Activated naive CD8-positive, alpha-beta T cell treated with anti-CD3 and anti-CD28 coated beads, Interleukin-2, amount 10 ng/mL, durations not matched to agents 7 days and 5 days (primary cell): ENCODE data around the gene PCDHB2. TPM values are rescaled to one million over a fixed set of nuclear protein-coding genes. Genes with fewer than 3 reads are reported as not detected.
A peak's percentile ranks its signal among the peaks of the same experiment; 100 is the strongest.
"Not testable (repeated sequence)": the region's sequence is repeated elsewhere in the genome, so short reads cannot be mapped to it uniquely, and the experiment has no call there.

Source experiments
- ATAC-seq: fragments of 150-1000 bp; cut with Tn5 transposase; one replicate; pipeline ENCODE4 v1.10.0; 2021; ENCODE audit warnings: low read depth, moderate library complexity
- POLR2A ChIA-PET: fragments of 350-600 bp; sonication (Branson Sonifier 250); formaldehyde crosslinking; loops from one replicate; lab custom pipeline; 2021; ENCODE audit warnings: antibody characterized with exemption; lab: Charles Lee
- DNase-seq: peaks from one replicate; pipeline ENCODE4 v3.0.0; 2021
- H3K27ac Mint-ChIP-seq: one replicate; pipeline ENCODE4 v1.8.0; 2022; ENCODE audit warnings: mild to moderate bottlenecking, mixed read lengths
- H3K27me3 Mint-ChIP-seq: one replicate; pipeline ENCODE4 v1.8.0; 2022; ENCODE audit warnings: mild to moderate bottlenecking, moderate library complexity, mixed read lengths
- H3K36me3 Mint-ChIP-seq: one replicate; pipeline ENCODE4 v1.8.0; 2021; ENCODE audit warnings: mild to moderate bottlenecking, mixed read lengths
- H3K4me1 Mint-ChIP-seq: one replicate; pipeline ENCODE4 v1.8.0; 2021; ENCODE audit warnings: mixed read lengths
- H3K4me3 Mint-ChIP-seq: one replicate; pipeline ENCODE4 v1.8.0; 2022; ENCODE audit warnings: mild to moderate bottlenecking, moderate library complexity, mixed read lengths
- H3K9me3 Mint-ChIP-seq: one replicate; pipeline ENCODE4 v1.8.0; 2021; ENCODE audit warnings: mixed read lengths
- total RNA-seq, 2 experiments: library from RNA; stranded (reverse); gene quantifications; one replicate each; pipeline ENCODE4 v1.2.3, GENCODE V29; 2021

Gene PCDHB2
- total RNA-seq = not detected

- H3K27ac Mint-ChIP-seq = no peak within 1 kb of the TSS
- no peaks in the 10 kb centered on the region for H3K36me3 Mint-ChIP-seq
- H3K4me3 Mint-ChIP-seq = no peak within 1 kb of the TSS
- DNase-seq = no peak
- no peak for ATAC-seq
- POLR2A ChIA-PET = no interaction called here
- peaks cover 13% of the 10 kb centered on the region for H3K27me3 Mint-ChIP-seq
- H3K9me3 Mint-ChIP-seq = peaks cover 13% of the 10 kb centered on the region
- H3K4me1 Mint-ChIP-seq = no peaks in the 10 kb centered on the region
These were observed at the start of gene PCDHB2 for GRCh38 chr5:141094481-141095262. PCDHB2 (plus strand) TSS chr5:141094615; CDS start chr5:141094791, 176 bp downstream.

- Mint-ChIP-seq H3K4me1 (no peaks in the 10 kb centered on the region), H3K9me3 (peaks cover 12% of the 10 kb centered on the region), H3K4me3 (peak within 1 kb of the TSS; percentile 33), H3K36me3 (no peaks in the 10 kb centered on the region), H3K27me3 (peaks cover 10% of the 10 kb centered on the region), H3K27ac (no peak within 1 kb of the TSS)
- POLR2A ChIA-PET = no interaction called here
- no peak for ATAC-seq
- no peak for DNase-seq
These were observed 43.5 kb upstream of the PCDHB2 start, which contains the start of gene PCDHB1 for GRCh38 chr5:141050622-141051520. PCDHB1 (plus strand) TSS chr5:141051374; CDS start chr5:141051471, 97 bp downstream.

- ATAC-seq (no peak), DNase-seq (no peak)
- H3K4me1 Mint-ChIP-seq = no peaks in the 10 kb centered on the region
- POLR2A ChIA-PET = no interaction called here
- peaks cover 7% of the 10 kb centered on the region for H3K27me3 Mint-ChIP-seq
- H3K36me3 Mint-ChIP-seq = no peaks in the 10 kb centered on the region
- H3K9me3 Mint-ChIP-seq = peaks cover 12% of the 10 kb centered on the region
- no peak overlapping the region for H3K27ac Mint-ChIP-seq
- H3K4me3 Mint-ChIP-seq = peak overlapping the region; percentile 33
These were observed 42.9 kb upstream of the PCDHB2 start for GRCh38 chr5:141051521-141051866.

- peaks cover 4% of the 10 kb centered on the region for H3K27me3 Mint-ChIP-seq
- H3K4me1 Mint-ChIP-seq = no peaks in the 10 kb centered on the region
- H3K4me3 Mint-ChIP-seq = no peak overlapping the region
- no peak for ATAC-seq
- POLR2A ChIA-PET = no interaction called here
- no peak for DNase-seq
- no peak overlapping the region for H3K27ac Mint-ChIP-seq
- peaks cover 3% of the 10 kb centered on the region for H3K9me3 Mint-ChIP-seq
- no peaks in the 10 kb centered on the region for H3K36me3 Mint-ChIP-seq
These were observed 16.6 kb upstream of the PCDHB2 start for GRCh38 chr5:141077826-141078225.

GRCh38 chr5:141082228-141082627 is 12.2 kb upstream of the PCDHB2 start:
- H3K4me1 Mint-ChIP-seq = no peaks in the 10 kb centered on the region
- DNase-seq (no peak), ATAC-seq (no peak)
- H3K9me3 Mint-ChIP-seq = no peaks in the 10 kb centered on the region
- POLR2A ChIA-PET = no interaction called here
- H3K27ac Mint-ChIP-seq = no peak overlapping the region
- H3K36me3 Mint-ChIP-seq = peaks cover 4% of the 10 kb centered on the region
- no peak overlapping the region for H3K4me3 Mint-ChIP-seq
- H3K27me3 Mint-ChIP-seq = peaks cover 5% of the 10 kb centered on the region

- H3K4me3 Mint-ChIP-seq = peak overlapping the region; percentile 86
- POLR2A ChIA-PET = no interaction called here
- H3K9me3 Mint-ChIP-seq = no peaks in the 10 kb centered on the region
- H3K4me1 Mint-ChIP-seq = no peaks in the 10 kb centered on the region
- ATAC-seq = peak; percentile 78
- no peak overlapping the region for H3K27ac Mint-ChIP-seq
- no peak for DNase-seq
- peaks cover 4% of the 10 kb centered on the region for H3K36me3 Mint-ChIP-seq
- peaks cover 5% of the 10 kb centered on the region for H3K27me3 Mint-ChIP-seq
These were observed 9.9 kb upstream of the PCDHB2 start for GRCh38 chr5:141084487-141084989.

- Mint-ChIP-seq H3K4me3 (no peak overlapping the region), H3K9me3 (peaks cover 15% of the 10 kb centered on the region), H3K27me3 (peaks cover 13% of the 10 kb centered on the region), H3K36me3 (no peaks in the 10 kb centered on the region), H3K27ac (no peak overlapping the region), H3K4me1 (no peaks in the 10 kb centered on the region)
- no peak for ATAC-seq
- no peak for DNase-seq
- POLR2A ChIA-PET = no interaction called here
These were observed 837 bp downstream of the PCDHB2 start for GRCh38 chr5:141095263-141095641.

- Mint-ChIP-seq H3K27me3 (peaks cover 15% of the 10 kb centered on the region), H3K9me3 (peaks cover 19% of the 10 kb centered on the region)
- H3K36me3 Mint-ChIP-seq, H3K4me3 Mint-ChIP-seq, POLR2A ChIA-PET, H3K27ac Mint-ChIP-seq, DNase-seq, H3K4me1 Mint-ChIP-seq, ATAC-seq: not testable (repeated sequence)
These were observed 1.8 kb downstream of the PCDHB2 start for GRCh38 chr5:141096181-141096580.

GRCh38 chr5:141096586-141096985 is 2.2 kb downstream of the PCDHB2 start:
- H3K36me3 Mint-ChIP-seq, DNase-seq, POLR2A ChIA-PET, ATAC-seq, H3K4me3 Mint-ChIP-seq, H3K27ac Mint-ChIP-seq, H3K4me1 Mint-ChIP-seq: not testable (repeated sequence)
- peaks cover 15% of the 10 kb centered on the region for H3K27me3 Mint-ChIP-seq
- H3K9me3 Mint-ChIP-seq = peaks cover 19% of the 10 kb centered on the region

- H3K27me3 Mint-ChIP-seq = peaks cover 8% of the 10 kb centered on the region
- DNase-seq (no peak), ATAC-seq (no peak)
- H3K9me3 Mint-ChIP-seq = peaks cover 17% of the 10 kb centered on the region
- POLR2A ChIA-PET = no interaction called here
- H3K27ac Mint-ChIP-seq = no peak within 1 kb of the TSS
- H3K4me1 Mint-ChIP-seq = no peaks in the 10 kb centered on the region
- no peaks in the 10 kb centered on the region for H3K36me3 Mint-ChIP-seq
- H3K4me3 Mint-ChIP-seq = no peak within 1 kb of the TSS
These were observed 5.9 kb downstream of the PCDHB2 start, which contains the start of gene PCDHB3 for GRCh38 chr5:141100243-141100805. PCDHB3 (plus strand) TSS chr5:141100473; CDS start chr5:141100650, 177 bp downstream.

- DNase-seq (no peak), ATAC-seq (no peak)
- no peaks in the 10 kb centered on the region for H3K4me1 Mint-ChIP-seq
- H3K36me3 Mint-ChIP-seq = no peaks in the 10 kb centered on the region
- no peak overlapping the region for H3K4me3 Mint-ChIP-seq
- peaks cover 14% of the 10 kb centered on the region for H3K9me3 Mint-ChIP-seq
- H3K27me3 Mint-ChIP-seq = peaks cover 6% of the 10 kb centered on the region
- POLR2A ChIA-PET = no interaction called here
- no peak overlapping the region for H3K27ac Mint-ChIP-seq
These were observed 6.6 kb downstream of the PCDHB2 start for GRCh38 chr5:141101059-141101458.

GRCh38 chr5:141102070-141102469 is 7.7 kb downstream of the PCDHB2 start:
- H3K27me3 Mint-ChIP-seq, H3K36me3 Mint-ChIP-seq, H3K4me3 Mint-ChIP-seq, H3K27ac Mint-ChIP-seq, POLR2A ChIA-PET, ATAC-seq, H3K4me1 Mint-ChIP-seq, DNase-seq: not testable (repeated sequence)
- H3K9me3 Mint-ChIP-seq = peaks cover 14% of the 10 kb centered on the region

GRCh38 chr5:141102471-141102870 is 8.1 kb downstream of the PCDHB2 start:
- H3K27ac Mint-ChIP-seq, POLR2A ChIA-PET, DNase-seq, H3K36me3 Mint-ChIP-seq, H3K4me1 Mint-ChIP-seq, ATAC-seq, H3K27me3 Mint-ChIP-seq, H3K4me3 Mint-ChIP-seq: not testable (repeated sequence)
- peaks cover 15% of the 10 kb centered on the region for H3K9me3 Mint-ChIP-seq
